Right renal cortex interstitium (tissue), 3 donors: ENCODE data around the gene TMEM43. TPM values are rescaled to one million over a fixed set of nuclear protein-coding genes. Genes with fewer than 3 reads are reported as not detected.

Experiments used
- DNase-seq, 3 donors: peaks; one replicate each; pipeline ENCODE4 v3.0.0-alpha.2; 2013; ENCODE audit warnings: low read depth in 3 of 3, low spot score in 2 of 3
- polyA plus RNA-seq, 3 donors: library from polyadenylated mRNA; unstranded; fragments of 120-200 nt; gene quantifications; one replicate each; pipeline ENCODE4 v1.2.1, GENCODE V29; 2013; ENCODE audit not compliant: insufficient read length in 3 of 3

The TMEM43 gene
- polyA plus RNA-seq, 3 donors = 52.1 to 58.4 (median 57.1) TPM

GRCh38 chr3:14137445-14137844 is 12.6 kb downstream of the TMEM43 start:
- no peak for DNase-seq

GRCh38 chr3:14138109-14138877 is 13.4 kb downstream of the TMEM43 start:
- no peak for DNase-seq

- DNase-seq = no peak
These were observed 14.2 kb downstream of the TMEM43 start for GRCh38 chr3:14138878-14139655.

- DNase-seq = no peak
These were observed 14.9 kb downstream of the TMEM43 start for GRCh38 chr3:14139771-14140170.

- DNase-seq = no peak
These were observed 15.8 kb downstream of the TMEM43 start for GRCh38 chr3:14140668-14141067.

- no peak for DNase-seq
These were observed 16.3 kb downstream of the TMEM43 start for GRCh38 chr3:14141144-14141543.

GRCh38 chr3:14141602-14142341 is 16.9 kb downstream of the TMEM43 start:
- DNase-seq = no peak

- no peak for DNase-seq
These were observed 17.9 kb downstream of the TMEM43 start for GRCh38 chr3:14142567-14143270.

GRCh38 chr3:14143271-14144225 is 18.7 kb downstream of the TMEM43 start:
- DNase-seq = no peak

GRCh38 chr3:14144423-14145075 is 19.7 kb downstream of the TMEM43 start:
- peak; percentile 82 to 86 (median 83) for DNase-seq

- DNase-seq = no peak
These were observed 20.4 kb downstream of the TMEM43 start for GRCh38 chr3:14145236-14145635.

GRCh38 chr3:14145670-14146380 is 21.0 kb downstream of the TMEM43 start:
- no peak for DNase-seq

GRCh38 chr3:14146381-14147065 is 21.7 kb downstream of the TMEM43 start:
- DNase-seq = no peak

- no peak for DNase-seq
These were observed 22.2 kb downstream of the TMEM43 start for GRCh38 chr3:14147066-14147435.

- DNase-seq = no peak
These were observed 22.8 kb downstream of the TMEM43 start for GRCh38 chr3:14147617-14148016.

GRCh38 chr3:14148041-14148985 is 23.5 kb downstream of the TMEM43 start:
- no peak for DNase-seq

GRCh38 chr3:14150078-14150477 is 25.2 kb downstream of the TMEM43 start:
- DNase-seq = no peak
